H1 (cell line): ENCODE measurements around the gene NAIF1. TPM values are rescaled to one million over a fixed set of nuclear protein-coding genes. Genes with fewer than 3 reads are reported as not detected.

Experiments
- CTCF ChIA-PET: fragments of 300-600 bp; sonication (Branson Sonifier 250); formaldehyde crosslinking; loops from one replicate; lab custom pipeline; 2021; ENCODE audit not compliant: partially characterized antibody; lab: Charles Lee
- POLR2A ChIA-PET: fragments of 300-600 bp; sonication (Branson Sonifier 250); formaldehyde crosslinking; loops from one replicate; lab custom pipeline; 2021; ENCODE audit warnings: inconsistent platforms; ENCODE audit not compliant: partially characterized antibody; lab: Charles Lee
- DNase-seq, 2 experiments: peaks; one replicate each; pipeline versions ENCODE4 v3.0.0 to v3.0.0-alpha.2; 2010 to 2022; ENCODE audit warnings: low spot score in 2 of 2, low read depth in 1 of 2, mixed read lengths in 1 of 2
- FAIRE-seq: peaks from 2 replicates; lab custom pipeline; 2011; peaks lifted over from hg19 to GRCh38; lab: Jason Lieb, UNC
- H2AFZ ChIP-seq: 2 replicates; pipeline ENCODE4 v1.8.1; 2012; ENCODE audit warnings: low read length, inconsistent platforms
- H2AK5ac ChIP-seq: 2 replicates; pipeline ENCODE4 v1.6.1; 2013; ENCODE audit warnings: low read depth, low read length
- H2BK120ac ChIP-seq: replicated peaks from 2 replicates; pipeline ENCODE3; 2013; ENCODE audit warnings: low read depth, low read length, inconsistent platforms
- H2BK12ac ChIP-seq: 2 replicates; pipeline ENCODE4 v1.6.1; 2013; ENCODE audit warnings: low read depth, low read length
- H2BK15ac ChIP-seq: 2 replicates; pipeline ENCODE4 v1.6.1; 2013; ENCODE audit warnings: low read length
- H2BK20ac ChIP-seq: 2 replicates; pipeline ENCODE4 v1.6.1; 2013; ENCODE audit warnings: low read length
- H2BK5ac ChIP-seq: 2 replicates; pipeline ENCODE4 v1.6.1; 2013; ENCODE audit warnings: low read depth, low read length
- H3K14ac ChIP-seq: 2 replicates; pipeline ENCODE4 v1.6.1; 2013; ENCODE audit warnings: inconsistent platforms; ENCODE audit not compliant: insufficient read length
- H3K18ac ChIP-seq: 2 replicates; pipeline ENCODE4 v1.6.1; 2013; ENCODE audit warnings: low read length; ENCODE audit errors: extremely low read depth
- H3K23ac ChIP-seq: 2 replicates; pipeline ENCODE4 v1.6.1; 2013; ENCODE audit warnings: inconsistent platforms; ENCODE audit not compliant: insufficient read length
- H3K23me2 ChIP-seq: 2 replicates; pipeline ENCODE4 v1.6.1; 2013; ENCODE audit warnings: low read depth, low read length
- H3K27ac ChIP-seq: 2 replicates; pipeline ENCODE4 v1.6.1; 2011; ENCODE audit warnings: low read depth, low read length, inconsistent platforms
- H3K27me3 ChIP-seq, 4 experiments: replicated peaks in 1 of 4; 1 replicate in 1 of 4; 2 replicates in 3 of 4; pipeline versions ENCODE4 v1.6.1 to v1.8.1; 2011 to 2013; ENCODE audit warnings: low read length in 3 of 4, mild to moderate bottlenecking in 3 of 4, inconsistent platforms in 2 of 4, mixed read lengths in 2 of 4, moderate library complexity in 1 of 4; ENCODE audit not compliant: control insufficient read depth in 3 of 4, insufficient read depth in 3 of 4; ENCODE audit errors: extremely low read depth in 1 of 4
- H3K36me3 ChIP-seq, 4 experiments: 2 replicates each; pipeline versions ENCODE4 v1.6.1 to v1.8.1; 2011 to 2013; ENCODE audit warnings: mild to moderate bottlenecking in 4 of 4, low read length in 3 of 4, moderate library complexity in 2 of 4, control low read depth in 1 of 4, inconsistent platforms in 1 of 4; ENCODE audit not compliant: insufficient read depth in 4 of 4, control insufficient read depth in 2 of 4
- H3K4ac ChIP-seq: replicated peaks from 2 replicates; pipeline ENCODE3; 2013; ENCODE audit warnings: low read length, low read depth, mixed read lengths, inconsistent platforms; ENCODE audit not compliant: insufficient read length
- H3K4me1 ChIP-seq, 4 experiments: replicated peaks in 1 of 4; 1 replicate in 1 of 4; 2 replicates in 3 of 4; pipeline versions ENCODE4 v1.6.1 to v1.8.1; 2011 to 2013; ENCODE audit warnings: low read length in 3 of 4, inconsistent platforms in 2 of 4, mixed read lengths in 1 of 4; ENCODE audit not compliant: insufficient read depth in 4 of 4, control insufficient read depth in 3 of 4
- H3K4me2 ChIP-seq, 2 experiments: 2 replicates each; pipeline versions ENCODE4 v1.6.1 to v1.8.1; 2011 to 2013; ENCODE audit warnings: low read depth in 2 of 2, low read length in 2 of 2, control low read depth in 1 of 2, inconsistent platforms in 1 of 2, mild to moderate bottlenecking in 1 of 2; ENCODE audit not compliant: insufficient read depth in 1 of 2
- H3K4me3 ChIP-seq, 4 experiments: fragments of 200-600, 300-600 bp in 1 of 4; sonication (generic), shearing (Covaris generic), sonication (Bioruptor Twin) in 1 of 4; 2 replicates each; pipeline versions ENCODE4 v1.5.1 to v1.8.1; 2011 to 2016; ENCODE audit warnings: low read length in 4 of 4, low read depth in 3 of 4, control low read depth in 2 of 4, inconsistent platforms in 2 of 4, mild to moderate bottlenecking in 2 of 4, mixed read lengths in 1 of 4, moderate library complexity in 1 of 4; ENCODE audit not compliant: insufficient read depth in 2 of 4; ENCODE audit errors: extremely low read depth in 1 of 4
- H3K56ac ChIP-seq: replicated peaks from 2 replicates; pipeline ENCODE3; 2013; ENCODE audit warnings: low read depth, mild to moderate bottlenecking, mixed read lengths, low read length, inconsistent platforms; ENCODE audit not compliant: insufficient read length
- H3K79me1 ChIP-seq: 2 replicates; pipeline ENCODE4 v1.6.1; 2013; ENCODE audit warnings: low read depth, low read length, control low read depth
- H3K79me2 ChIP-seq, 2 experiments: 2 replicates each; pipeline versions ENCODE4 v1.6.1 to v1.8.1; 2012 to 2013; ENCODE audit warnings: low read length in 2 of 2, mild to moderate bottlenecking in 2 of 2, inconsistent platforms in 1 of 2; ENCODE audit not compliant: insufficient read depth in 2 of 2, control insufficient read depth in 1 of 2
- H3K9ac ChIP-seq, 4 experiments: replicated peaks in 1 of 4; 1 replicate in 1 of 4; 2 replicates in 3 of 4; pipeline versions ENCODE4 v1.6.1 to v1.8.1; 2011 to 2013; ENCODE audit warnings: low read depth in 3 of 4, low read length in 3 of 4, control low read depth in 2 of 4, mild to moderate bottlenecking in 2 of 4, moderate library complexity in 2 of 4, inconsistent platforms in 1 of 4; ENCODE audit errors: extremely low read depth in 1 of 4
- H3K9me3 ChIP-seq, 2 experiments: 2 replicates each; pipeline versions ENCODE4 v1.6.1 to v1.8.1; 2012 to 2013; ENCODE audit warnings: mild to moderate bottlenecking in 2 of 2, moderate library complexity in 2 of 2, control low read depth in 1 of 2, inconsistent platforms in 1 of 2, low read depth in 1 of 2, low read length in 1 of 2, mixed read lengths in 1 of 2; ENCODE audit not compliant: insufficient read depth in 2 of 2
- H4K20me1 ChIP-seq, 2 experiments: replicated peaks in 1 of 2; 2 replicates each; pipeline versions ENCODE3 to v1.8.1; 2011 to 2013; ENCODE audit warnings: inconsistent platforms in 2 of 2, low read length in 2 of 2, mild to moderate bottlenecking in 1 of 2; ENCODE audit not compliant: insufficient read depth in 2 of 2, control insufficient read depth in 1 of 2
- H4K5ac ChIP-seq: 2 replicates; pipeline ENCODE4 v1.6.1; 2013; ENCODE audit warnings: low read length, low read depth, mixed read lengths, inconsistent platforms; ENCODE audit not compliant: insufficient read length
- H4K8ac ChIP-seq: 2 replicates; pipeline ENCODE4 v1.8.0; 2013; ENCODE audit warnings: mild to moderate bottlenecking, moderate library complexity, low read length, inconsistent platforms; ENCODE audit not compliant: insufficient read depth; ENCODE audit errors: extremely low read depth
- H4K91ac ChIP-seq: replicated peaks from 2 replicates; pipeline ENCODE3; 2013; ENCODE audit warnings: low read length, mixed read lengths, inconsistent platforms; ENCODE audit not compliant: insufficient read length
- CBX8 ChIP-seq: fragments of 300-800, 300-1000 bp; sonication (generic); IDR thresholded peaks from 2 replicates; pipeline ENCODE4 v1.7.1; 2016; ENCODE audit warnings: low read depth, low read length, borderline replicate concordance
- CHD2 ChIP-seq: IDR thresholded peaks from 2 replicates; pipeline ENCODE4 v1.6.1; 2012; ENCODE audit warnings: low read length, improper control_type of control experiment
- CTBP2 ChIP-seq: IDR thresholded peaks from 2 replicates; pipeline ENCODE4 v1.7.0; 2011; ENCODE audit warnings: borderline replicate concordance, mild to moderate bottlenecking, moderate library complexity, mixed read lengths, low read length; ENCODE audit not compliant: insufficient read depth, insufficient read length
- GABPA ChIP-seq: IDR thresholded peaks from 2 replicates; pipeline ENCODE4 v1.6.1; 2011; ENCODE audit warnings: mild to moderate bottlenecking, low read length, moderate library complexity, borderline replicate concordance; ENCODE audit not compliant: insufficient read depth
- NRF1 ChIP-seq: IDR thresholded peaks from 2 replicates; pipeline ENCODE4 v1.6.1; 2011; ENCODE audit warnings: mild to moderate bottlenecking, low read depth, low read length, improper control_type of control experiment
- POLR2AphosphoS5 ChIP-seq: IDR thresholded peaks from 2 replicates; pipeline ENCODE4 v1.6.1; 2011; ENCODE audit warnings: low read depth, low read length
- POU5F1 ChIP-seq: IDR thresholded peaks from 2 replicates; pipeline ENCODE4 v1.6.1; 2011; ENCODE audit warnings: low read depth, mild to moderate bottlenecking, low read length, moderate library complexity
- RXRA ChIP-seq: IDR thresholded peaks from 2 replicates; pipeline ENCODE4 v1.6.1; 2011; ENCODE audit warnings: low read depth, mild to moderate bottlenecking, low read length, moderate library complexity; ENCODE audit not compliant: insufficient read depth
- TAF1 ChIP-seq: IDR thresholded peaks from 2 replicates; pipeline ENCODE4 v1.6.1; 2011; ENCODE audit warnings: mild to moderate bottlenecking, low read depth, low read length
- USF2 ChIP-seq: IDR thresholded peaks from 2 replicates; pipeline ENCODE4 v1.6.1; 2011; ENCODE audit warnings: low read length, improper control_type of control experiment
- WGBS, 2 experiments: shearing (Covaris generic) in 1 of 2; methylation state at CpG; one replicate each; pipeline versions ENCODE4 v1.1.6 to v1.1.7; 2013 to 2015; ENCODE audit warnings: low lambda C conversion rate in 2 of 2, mixed read lengths in 2 of 2, inconsistent platforms in 1 of 2, low coverage in 1 of 2, missing lambda C conversion rate in 1 of 2; ENCODE audit not compliant: insufficient replicate concordance in 2 of 2, insufficient coverage in 1 of 2, insufficient read length in 1 of 2; ENCODE audit errors: extremely low coverage in 1 of 2, missing lambda C conversion rate in 1 of 2; 5-methylcytosine and 5-hydroxymethylcytosine counted together
- polyA plus RNA-seq, 7 experiments: library from polyadenylated mRNA; depleted of rRNA in 3 of 7; stranded (reverse) in 5 of 7; unstranded in 2 of 7; fragments of >200 nt in 5 of 7; fragments of 200-250 nt in 2 of 7; gene quantifications; 1 replicate in 5 of 7; 2 replicates in 1 of 7; 4 replicates in 1 of 7; pipeline versions ENCODE4 v1.2.1 to v1.2.3, GENCODE V29; 2011 to 2013; ENCODE audit warnings: missing spikeins in 2 of 7, mixed read lengths in 2 of 7
- total RNA-seq: library from RNA; stranded (reverse); fragmentation: NEBNext Ultra II Directional; extraction: Animal tissue kit (Norgen Biotek cat#: 25700); gene quantifications from 2 replicates; pipeline ENCODE4 v1.2.1, GENCODE V29; 2021

NAIF1 gene
- total and polyA plus RNA-seq, 2 of the 8 experiments (the other 6 are each of a cell fraction or from before 2014, with no cell fraction given), result 8.7 to 9.0 TPM

- ChIA-PET CTCF (interaction anchor here (1.0 to 10.5 kb wide), 8 partner anchors 9 to 154 kb away, joined by 3 to 114 read pairs (median 6); no protein-coding TSS in a partner anchor), POLR2A (interaction anchor here (1.3 to 12.1 kb wide), 6 partner anchors 10 to 63 kb away, joined by 3 to 119 read pairs (median 10); partner anchors contain the start of gene BBLN)
- no peak for FAIRE-seq
- Histone ChIP-seq H3K23me2 (peaks cover 9% of the 10 kb centered on the region), H2AFZ (no peak overlapping the region), H3K18ac (no peak overlapping the region), H2AK5ac (peak overlapping the region; percentile 4; the same call in 1 of the 2 replicates), H3K79me2 (peaks cover 0 to 36% of the 10 kb centered on the region in 2 experiments; a peak in 2 of 4 replicates), H3K4me1 (peaks cover 11 to 28% (median 22%) of the 10 kb centered on the region in 4 experiments), H3K9me3 (no peaks in the 10 kb centered on the region), H3K36me3 (peaks cover 2 to 7% (median 4%) of the 10 kb centered on the region in 4 experiments; a peak in 6 of 8 replicates), H3K9ac (no peak overlapping the region), H3K56ac (no peak overlapping the region), H3K27me3 (no peaks in the 10 kb centered on the region), H2BK15ac (no peak overlapping the region), H3K4me3 (no peak overlapping the region), H3K23ac (no peak overlapping the region), H4K8ac (peak overlapping the region; percentile 8), H3K4me2 (peak overlapping the region in 1 of 2 experiments; percentile 93; a peak in 1 of 4 replicates), H3K27ac (peak overlapping the region; percentile 59; the same call in 1 of the 2 replicates), H3K79me1 (peaks cover 27% of the 10 kb centered on the region), H3K4ac (no peak overlapping the region), H4K20me1 (peaks cover 6 to 23% of the 10 kb centered on the region in 2 experiments), H2BK12ac (peak overlapping the region; percentile 91; the same call in 1 of the 2 replicates), H2BK120ac (no peak overlapping the region), H3K14ac (no peak overlapping the region), H4K91ac (no peak overlapping the region), H4K5ac (no peak overlapping the region), H2BK20ac (no peak overlapping the region), H2BK5ac (peak overlapping the region; percentile 94; the same call in 1 of the 2 replicates)
- 82% methylated on average over 19 of the region's 19 CpGs; no CpG with 5 or more reads in 1 of the 2 experiments for WGBS, 2 experiments
- DNase-seq, result no peak
- TF ChIP-seq CBX8 (no peak), TAF1 (no peak), CHD2 (no peak), CTBP2 (no peak), GABPA (no peak), USF2 (no peak), POLR2AphosphoS5 (no peak), POU5F1 (no peak), RXRA (no peak), NRF1 (no peak)
These were observed 29.8 kb upstream of the NAIF1 start for GRCh38 chr9:128096616-128097536.
